PC-9 (cell line): ENCODE measurements around the gene PPP3R2. TPM values are rescaled to one million over a fixed set of nuclear protein-coding genes. Genes with fewer than 3 reads are reported as not detected.
"Not testable (repeated sequence)": the region's sequence is repeated elsewhere in the genome, so short reads cannot be mapped to it uniquely, and the experiment has no call there.

ENCODE experiments used
- BruUV-seq: library from RNA; stranded (reverse); fragments of 400-500 nt; replicated peaks from 2 replicates; lab custom pipeline; 2021; lab: Mats Ljungman, UMichigan
- CTCF ChIA-PET: fragments of 300-600 bp; sonication (Branson Sonifier 250); formaldehyde crosslinking; loops from one replicate; lab custom pipeline; 2022; ENCODE audit warnings: antibody characterized with exemption; lab: Charles Lee
- POLR2A ChIA-PET: fragments of 300-600 bp; sonication (Branson Sonifier 250); formaldehyde crosslinking; loops from one replicate; lab custom pipeline; 2022; ENCODE audit warnings: antibody characterized with exemption; ENCODE audit not compliant: unreplicated experiment; lab: Charles Lee
- DNase-seq, 2 experiments: peaks; one replicate each; pipeline versions ENCODE4 v3.0.0 to v3.0.0-alpha.2; 2015 to 2022; ENCODE audit warnings: mixed read lengths in 1 of 2
- H2AFZ ChIP-seq: fragments of 200-600 bp; sonication (generic); 2 replicates; pipeline ENCODE4 v1.8.1; 2017; ENCODE audit warnings: antibody characterized with exemption
- H3F3A ChIP-seq: fragments of 200-600 bp; sonication (generic); 2 replicates; pipeline ENCODE4 v1.8.1; 2017; ENCODE audit warnings: antibody characterized with exemption, mild to moderate bottlenecking, low read depth; ENCODE audit not compliant: insufficient read depth
- H3K27ac ChIP-seq: fragments of 200-600 bp; sonication (generic); 2 replicates; pipeline ENCODE4 v1.6.1; 2016; ENCODE audit warnings: mixed run types
- H3K27me3 ChIP-seq: fragments of 200-600 bp; sonication (generic); 2 replicates; pipeline ENCODE4 v1.6.1; 2016; ENCODE audit warnings: low read depth, mixed run types; ENCODE audit not compliant: insufficient read depth
- H3K36me3 ChIP-seq: fragments of 200-600 bp; sonication (generic); 2 replicates; pipeline ENCODE4 v1.6.1; 2016; ENCODE audit warnings: low read depth, mixed run types
- H3K4me1 ChIP-seq: fragments of 200-600 bp; sonication (generic); replicated peaks from 2 replicates; pipeline ENCODE4 v1.6.1; 2016; ENCODE audit warnings: mixed run types; ENCODE audit not compliant: insufficient read depth
- H3K4me2 ChIP-seq: fragments of 200-600 bp; sonication (generic); 2 replicates; pipeline ENCODE4 v1.6.1; 2017; ENCODE audit warnings: mixed run types
- H3K4me3 ChIP-seq: fragments of 200-600 bp; sonication (generic); 2 replicates; pipeline ENCODE4 v1.6.1; 2016; ENCODE audit warnings: mixed run types
- H3K79me2 ChIP-seq: fragments of 200-600 bp; sonication (generic); 2 replicates; pipeline ENCODE4 v1.6.1; 2017; ENCODE audit warnings: low read depth, mixed run types
- H3K9me2 ChIP-seq: fragments of 200-600 bp; sonication (generic); 2 replicates; pipeline ENCODE4 v1.8.1; 2017; ENCODE audit warnings: mild to moderate bottlenecking; ENCODE audit not compliant: insufficient read depth
- H3K9me3 ChIP-seq: fragments of 200-600 bp; sonication (generic); 2 replicates; pipeline ENCODE4 v1.8.1; 2016; ENCODE audit warnings: low read depth; ENCODE audit not compliant: insufficient read depth
- H4K20me1 ChIP-seq: fragments of 200-600 bp; sonication (generic); 2 replicates; pipeline ENCODE4 v1.8.1; 2017; ENCODE audit not compliant: insufficient read depth
- EZH2 ChIP-seq: fragments of 200-600 bp; sonication (generic); IDR thresholded peaks from 2 replicates; pipeline ENCODE4 v1.8.0; 2017; ENCODE audit warnings: antibody characterized with exemption, low read depth
- intact Hi-C: fragments of 100-400 bp; cut with micrococcal nuclease; formaldehyde crosslinking; loops from one replicate; pipeline ENCODE4 v1.10.0; 2022; ENCODE audit not compliant: unreplicated experiment
- total RNA-seq: library from RNA; stranded (reverse); gene quantifications from 2 replicates; pipeline ENCODE4 v1.2.3, GENCODE V29; 2021
- TF ChIP-seq, protein P1 (sequence below): fragments of 200-600 bp; sonication (generic); conservative IDR thresholded peaks from 2 replicates; pipeline ENCODE4 v1.6.1; 2017; ENCODE audit warnings: mixed run types, antibody characterized with exemption, mild to moderate bottlenecking, moderate library complexity

Gene PPP3R2
- total RNA-seq, 1 experiment from 2014 or later = not detected

DNA sequence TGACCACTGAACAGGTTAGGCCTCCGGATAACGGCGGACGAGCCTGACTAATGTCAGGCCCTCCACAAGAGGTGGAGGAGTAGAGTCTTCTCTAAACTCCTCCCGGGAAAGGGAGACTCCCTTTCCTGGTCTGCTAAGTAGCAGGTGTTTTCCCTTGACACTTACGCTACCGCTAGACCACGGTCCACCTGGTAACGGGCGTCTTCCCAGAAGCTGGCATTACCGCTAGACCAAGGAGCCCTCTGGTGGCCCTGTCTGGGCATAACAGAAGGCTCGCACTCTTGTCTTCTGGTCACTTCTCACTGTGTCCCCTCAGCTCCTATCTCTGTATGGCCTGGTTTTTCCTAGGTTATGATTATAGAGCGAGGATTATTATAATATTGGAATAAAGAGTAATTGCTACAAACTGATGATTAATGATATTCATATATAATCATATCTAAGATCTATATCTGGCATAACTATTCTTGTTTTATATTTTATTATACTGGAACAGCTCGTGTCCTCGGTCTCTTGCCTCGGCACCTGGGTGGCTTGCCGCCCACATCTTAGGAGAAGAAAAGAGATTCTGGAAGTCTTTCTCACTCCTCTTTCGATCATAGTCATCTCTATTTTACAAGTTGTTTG is 45.2 kb downstream of the PPP3R2 start:
- intact Hi-C loops, H3K27me3 ChIP-seq, H3K9me3 ChIP-seq, BruUV-seq, H3K79me2 ChIP-seq, H3F3A ChIP-seq, H3K27ac ChIP-seq, H2AFZ ChIP-seq, H3K4me2 ChIP-seq, H3K4me3 ChIP-seq, H3K9me2 ChIP-seq, H3K4me1 ChIP-seq, DNase-seq, POLR2A ChIA-PET, H4K20me1 ChIP-seq: not testable (repeated sequence)
- CTCF ChIA-PET = interaction anchor here (0.6 kb wide), 1 partner anchor 79 kb away, joined by 3 read pairs; no protein-coding TSS in a partner anchor
- TF ChIP-seq, protein P1, sequence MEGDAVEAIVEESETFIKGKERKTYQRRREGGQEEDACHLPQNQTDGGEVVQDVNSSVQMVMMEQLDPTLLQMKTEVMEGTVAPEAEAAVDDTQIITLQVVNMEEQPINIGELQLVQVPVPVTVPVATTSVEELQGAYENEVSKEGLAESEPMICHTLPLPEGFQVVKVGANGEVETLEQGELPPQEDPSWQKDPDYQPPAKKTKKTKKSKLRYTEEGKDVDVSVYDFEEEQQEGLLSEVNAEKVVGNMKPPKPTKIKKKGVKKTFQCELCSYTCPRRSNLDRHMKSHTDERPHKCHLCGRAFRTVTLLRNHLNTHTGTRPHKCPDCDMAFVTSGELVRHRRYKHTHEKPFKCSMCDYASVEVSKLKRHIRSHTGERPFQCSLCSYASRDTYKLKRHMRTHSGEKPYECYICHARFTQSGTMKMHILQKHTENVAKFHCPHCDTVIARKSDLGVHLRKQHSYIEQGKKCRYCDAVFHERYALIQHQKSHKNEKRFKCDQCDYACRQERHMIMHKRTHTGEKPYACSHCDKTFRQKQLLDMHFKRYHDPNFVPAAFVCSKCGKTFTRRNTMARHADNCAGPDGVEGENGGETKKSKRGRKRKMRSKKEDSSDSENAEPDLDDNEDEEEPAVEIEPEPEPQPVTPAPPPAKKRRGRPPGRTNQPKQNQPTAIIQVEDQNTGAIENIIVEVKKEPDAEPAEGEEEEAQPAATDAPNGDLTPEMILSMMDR = peak; percentile 25; the same call in 1 of the 2 replicates
- H3K36me3 ChIP-seq = peaks cover 18% of the 10 kb centered on the region

DNA sequence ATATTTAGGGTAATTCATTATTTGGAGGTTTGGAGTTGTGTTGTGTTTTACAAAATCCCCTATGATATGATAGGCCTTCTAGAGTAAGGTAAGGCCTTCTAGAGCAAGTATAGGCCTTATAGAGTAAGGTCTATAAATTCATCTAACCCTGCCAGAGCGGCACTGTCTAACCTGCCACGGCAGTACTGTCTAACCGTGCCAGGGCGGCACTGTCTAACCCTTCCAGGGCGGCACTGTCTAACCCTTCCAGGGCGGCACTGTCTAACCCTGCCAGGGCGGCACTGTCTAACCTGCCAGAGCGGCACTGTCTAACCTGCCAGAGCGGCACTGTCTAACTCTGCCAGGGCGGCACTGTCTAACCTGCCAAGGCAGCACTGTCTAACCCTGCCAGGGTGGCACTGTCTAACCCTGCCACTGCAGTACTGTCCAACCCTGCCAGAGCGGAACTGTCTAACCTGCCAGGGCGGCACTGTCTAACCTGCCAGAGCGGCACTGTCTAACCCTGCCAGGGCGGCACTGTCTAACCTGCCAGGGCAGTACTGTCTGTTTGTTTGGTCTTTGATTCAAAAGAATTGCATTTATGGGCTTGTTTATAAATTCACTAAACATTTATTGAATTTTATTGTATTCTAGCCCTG is 51.6 kb downstream of the PPP3R2 start:
- Histone ChIP-seq H3K27me3 (no peaks in the 10 kb centered on the region), H3K79me2 (no peaks in the 10 kb centered on the region), H3K9me3 (no peaks in the 10 kb centered on the region), H3K27ac (no peak overlapping the region), H3F3A (no peaks in the 10 kb centered on the region), H3K4me3 (no peak overlapping the region), H2AFZ (no peak overlapping the region), H3K4me2 (no peak overlapping the region), H3K36me3 (peaks cover 11% of the 10 kb centered on the region), H3K9me2 (no peaks in the 10 kb centered on the region), H4K20me1 (no peaks in the 10 kb centered on the region; the same call in 1 of the 2 replicates), H3K4me1 (no peaks in the 10 kb centered on the region)
- POLR2A ChIA-PET = interaction anchor here (0.6 kb wide), 1 partner anchor 82 kb away, joined by 6 read pairs; no protein-coding TSS in a partner anchor
- no TSS peak for BruUV-seq
- intact Hi-C loops = no loop called here
- no peak for DNase-seq
- CTCF ChIA-PET = no interaction called here
- TF ChIP-seq, protein P1 = no peak
- no peak for TF ChIP-seq EZH2

Other genes with a start within 250 kb of the PPP3R2 start
- gene BAAT, start 210.0 kb downstream of the PPP3R2 start, total RNA-seq = not detected in 2 replicates
- gene MRPL50, start 196.4 kb downstream of the PPP3R2 start, total RNA-seq = 7.6 and 11.9 TPM in 2 replicates
- gene ZNF189, start 196.1 kb downstream of the PPP3R2 start, total RNA-seq = 5.9 and 9.4 TPM in 2 replicates
- not detected in 2 replicates for gene ALDOB, start 159.2 kb downstream of the PPP3R2 start, total RNA-seq
- gene RNF20, start 61.1 kb downstream of the PPP3R2 start, total RNA-seq = 55.8 and 58.7 TPM in 2 replicates
- gene GRIN3A, start 143.7 kb upstream of the PPP3R2 start, total RNA-seq = not detected in 2 replicates